ENCODE measurements around the gene ATP2A3. TPM values are rescaled to one million over a fixed set of nuclear protein-coding genes. Genes with fewer than 3 reads are reported as not detected.

The ATP2A3 gene
- total RNA-seq, 1 experiment from 2014 or later = 4.5 TPM

DNA sequence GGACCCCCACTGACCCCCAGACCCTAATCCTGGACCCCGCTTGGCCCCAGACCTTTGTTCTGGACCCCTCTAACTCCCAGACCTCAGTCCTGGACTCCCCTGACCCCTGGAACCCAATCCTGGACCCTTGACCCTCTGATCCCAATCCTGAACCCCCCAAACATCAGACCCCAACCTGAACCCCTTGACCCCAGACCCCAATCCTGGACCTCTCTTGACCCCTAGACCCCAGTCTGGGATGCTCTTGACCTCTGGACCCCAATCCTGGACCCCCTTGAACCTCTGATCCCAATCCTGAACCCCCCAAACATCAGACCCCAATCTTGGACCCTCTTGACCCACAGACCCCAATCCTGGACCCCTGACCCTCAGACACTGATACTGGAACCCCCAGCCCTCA, 34.5 kb downstream of the ATP2A3 start:
- Mint-ChIP-seq H3K9me3 (ENCODE audit: low read depth, unreplicated experiment) (no peaks in the 10 kb centered on the region), H3K4me3 (ENCODE audit: low read depth, unreplicated experiment) (no peak overlapping the region), H3K27ac (ENCODE audit: unreplicated experiment) (no peak overlapping the region), H3K27me3 (ENCODE audit: unreplicated experiment) (no peaks in the 10 kb centered on the region), H3K36me3 (ENCODE audit: insufficient read depth, unreplicated experiment) (no peaks in the 10 kb centered on the region), H3K4me1 (ENCODE audit: low read depth, unreplicated experiment) (no peaks in the 10 kb centered on the region)
- TF ChIP-seq, protein P1, sequence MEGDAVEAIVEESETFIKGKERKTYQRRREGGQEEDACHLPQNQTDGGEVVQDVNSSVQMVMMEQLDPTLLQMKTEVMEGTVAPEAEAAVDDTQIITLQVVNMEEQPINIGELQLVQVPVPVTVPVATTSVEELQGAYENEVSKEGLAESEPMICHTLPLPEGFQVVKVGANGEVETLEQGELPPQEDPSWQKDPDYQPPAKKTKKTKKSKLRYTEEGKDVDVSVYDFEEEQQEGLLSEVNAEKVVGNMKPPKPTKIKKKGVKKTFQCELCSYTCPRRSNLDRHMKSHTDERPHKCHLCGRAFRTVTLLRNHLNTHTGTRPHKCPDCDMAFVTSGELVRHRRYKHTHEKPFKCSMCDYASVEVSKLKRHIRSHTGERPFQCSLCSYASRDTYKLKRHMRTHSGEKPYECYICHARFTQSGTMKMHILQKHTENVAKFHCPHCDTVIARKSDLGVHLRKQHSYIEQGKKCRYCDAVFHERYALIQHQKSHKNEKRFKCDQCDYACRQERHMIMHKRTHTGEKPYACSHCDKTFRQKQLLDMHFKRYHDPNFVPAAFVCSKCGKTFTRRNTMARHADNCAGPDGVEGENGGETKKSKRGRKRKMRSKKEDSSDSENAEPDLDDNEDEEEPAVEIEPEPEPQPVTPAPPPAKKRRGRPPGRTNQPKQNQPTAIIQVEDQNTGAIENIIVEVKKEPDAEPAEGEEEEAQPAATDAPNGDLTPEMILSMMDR (IDR thresholded peaks at IDR 0.05; ENCODE audit: unreplicated experiment) = no peak
- no peak for DNase-seq
- BruUV-seq (replicated peaks) = no TSS peak
- intact Hi-C loops (cut with micrococcal nuclease; ENCODE audit: unreplicated experiment) = no loop called here
- CTCF ChIA-PET = no interaction called here

DNA sequence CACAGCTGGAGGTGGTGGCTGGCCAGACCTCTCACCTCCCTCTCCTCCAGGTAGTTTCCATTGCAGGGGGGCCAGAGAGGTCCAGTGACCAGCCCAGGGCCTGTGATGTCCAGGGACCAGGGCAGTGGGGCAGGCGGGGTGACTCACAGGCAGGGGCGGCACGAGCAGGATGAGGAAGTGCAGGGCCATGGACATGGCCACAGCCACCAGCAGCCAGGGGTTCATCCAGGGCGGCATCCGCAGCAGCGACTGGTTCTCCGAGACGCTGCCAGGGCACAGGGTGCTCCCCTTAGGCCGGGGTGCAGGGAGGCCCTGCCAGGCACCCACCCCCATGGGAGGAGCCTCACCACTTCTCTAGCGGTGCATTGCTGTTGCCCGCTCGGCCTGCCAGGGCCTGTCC, 35.1 kb downstream of the ATP2A3 start:
- TF ChIP-seq, protein P1 (IDR thresholded peaks at IDR 0.05; ENCODE audit: unreplicated experiment) = no peak
- H3K27me3 Mint-ChIP-seq (ENCODE audit: unreplicated experiment) = no peaks in the 10 kb centered on the region
- no peak overlapping the region for H3K4me3 Mint-ChIP-seq (ENCODE audit: low read depth, unreplicated experiment)
- H3K4me1 Mint-ChIP-seq (ENCODE audit: low read depth, unreplicated experiment) = no peaks in the 10 kb centered on the region
- intact Hi-C loops (cut with micrococcal nuclease; ENCODE audit: unreplicated experiment) = no loop called here
- H3K27ac Mint-ChIP-seq (ENCODE audit: unreplicated experiment) = no peak overlapping the region
- no peak for DNase-seq
- H3K9me3 Mint-ChIP-seq (ENCODE audit: low read depth, unreplicated experiment) = no peaks in the 10 kb centered on the region
- H3K36me3 Mint-ChIP-seq (ENCODE audit: insufficient read depth, unreplicated experiment) = no peaks in the 10 kb centered on the region
- no TSS peak for BruUV-seq (replicated peaks)
- CTCF ChIA-PET = no interaction called here

DNA sequence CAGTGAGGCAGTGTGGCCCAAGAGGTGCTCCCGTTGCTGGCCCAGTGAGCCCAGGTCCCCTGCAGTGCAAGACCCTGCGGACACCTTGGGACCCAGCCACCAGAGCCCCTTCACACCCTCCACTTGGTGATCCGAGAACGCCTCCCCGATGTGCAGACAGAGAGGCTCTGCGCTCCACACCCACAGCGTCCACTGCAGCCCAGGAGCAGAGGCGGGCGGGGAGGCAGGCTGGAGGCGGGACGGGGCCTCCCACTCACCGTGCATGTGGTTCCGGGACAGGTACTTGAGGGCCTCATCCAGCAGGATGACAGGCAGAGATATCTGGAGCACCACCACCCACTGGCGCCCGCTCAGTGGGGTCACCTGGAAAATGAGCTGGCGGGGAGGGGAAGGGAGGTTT, 35.8 kb downstream of the ATP2A3 start:
- no peak overlapping the region for H3K4me3 Mint-ChIP-seq (ENCODE audit: low read depth, unreplicated experiment)
- H3K27me3 Mint-ChIP-seq (ENCODE audit: unreplicated experiment) = no peaks in the 10 kb centered on the region
- intact Hi-C loops (cut with micrococcal nuclease; ENCODE audit: unreplicated experiment) = no loop called here
- H3K9me3 Mint-ChIP-seq (ENCODE audit: low read depth, unreplicated experiment) = no peaks in the 10 kb centered on the region
- H3K4me1 Mint-ChIP-seq (ENCODE audit: low read depth, unreplicated experiment) = no peaks in the 10 kb centered on the region
- no peaks in the 10 kb centered on the region for H3K36me3 Mint-ChIP-seq (ENCODE audit: insufficient read depth, unreplicated experiment)
- no TSS peak for BruUV-seq (replicated peaks)
- DNase-seq = no peak
- CTCF ChIA-PET = no interaction called here
- no peak overlapping the region for H3K27ac Mint-ChIP-seq (ENCODE audit: unreplicated experiment)
- TF ChIP-seq, protein P1 (IDR thresholded peaks at IDR 0.05; ENCODE audit: unreplicated experiment) = no peak

DNA sequence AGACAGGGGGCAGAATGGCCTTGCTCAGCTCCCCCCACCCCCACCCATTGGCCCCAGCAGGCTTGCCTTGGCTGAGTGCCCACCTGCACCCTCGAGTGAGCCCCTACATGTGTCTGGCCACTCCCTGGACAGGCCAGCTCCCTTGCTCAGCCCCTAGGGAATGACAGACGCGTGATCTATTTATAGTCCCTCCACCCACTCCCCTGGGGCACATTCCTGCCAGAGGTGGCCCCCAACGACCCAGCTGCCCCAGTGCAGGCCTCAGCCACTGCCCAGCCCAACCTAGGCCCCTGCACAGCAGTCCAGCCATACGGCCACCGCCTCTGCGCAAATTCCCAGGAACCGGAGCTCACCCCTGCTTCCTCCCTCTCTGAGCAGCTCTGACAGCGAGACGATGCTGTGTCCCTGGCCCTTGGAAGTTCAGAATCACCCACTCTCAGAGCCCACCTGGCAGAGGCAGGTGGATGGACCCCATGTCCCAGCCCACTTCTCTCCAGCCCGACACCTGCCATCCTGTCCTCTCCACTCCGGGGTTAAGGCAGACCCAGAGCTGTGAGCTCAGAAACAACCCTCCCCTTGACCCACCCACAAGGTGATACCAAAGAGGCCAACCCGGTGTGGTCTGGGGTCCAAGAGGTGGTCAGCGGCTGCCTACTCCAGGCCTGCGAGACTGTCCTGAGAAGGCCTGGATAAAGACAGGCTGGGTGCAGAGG, 36.5 kb downstream of the ATP2A3 start:
- intact Hi-C loops (cut with micrococcal nuclease; ENCODE audit: unreplicated experiment) = no loop called here
- no peaks in the 10 kb centered on the region for H3K27me3 Mint-ChIP-seq (ENCODE audit: unreplicated experiment)
- no peak for DNase-seq
- no peaks in the 10 kb centered on the region for H3K9me3 Mint-ChIP-seq (ENCODE audit: low read depth, unreplicated experiment)
- no peak overlapping the region for H3K4me3 Mint-ChIP-seq (ENCODE audit: low read depth, unreplicated experiment)
- no peaks in the 10 kb centered on the region for H3K4me1 Mint-ChIP-seq (ENCODE audit: low read depth, unreplicated experiment)
- no peak overlapping the region for H3K27ac Mint-ChIP-seq (ENCODE audit: unreplicated experiment)
- CTCF ChIA-PET = interaction anchor here (0.7 kb wide), 1 partner anchor 8 kb away, joined by 4 read pairs; no protein-coding TSS in a partner anchor
- no peaks in the 10 kb centered on the region for H3K36me3 Mint-ChIP-seq (ENCODE audit: insufficient read depth, unreplicated experiment)
- no TSS peak for BruUV-seq (replicated peaks)
- TF ChIP-seq, protein P1 (IDR thresholded peaks at IDR 0.05; ENCODE audit: unreplicated experiment) = no peak
